HG02588 (cell line): ENCODE results near the gene PLCB4.

Experiments used
- ATAC-seq: cut with Tn5 transposase; IDR thresholded peaks from one replicate; pipeline ENCODE4 v1.9.1; 2021; ENCODE audit warnings: mild to moderate bottlenecking, moderate library complexity; ENCODE audit not compliant: unreplicated experiment

PLCB4 gene

GRCh38 chr20:9478771-9479170 lies 409.9 kb downstream of the PLCB4 start:
- ATAC-seq = no peak

- ATAC-seq = no peak
Measured at GRCh38 chr20:9480066-9480465, 411.2 kb downstream of the PLCB4 start.

GRCh38 chr20:9482180-9482579 lies 413.3 kb downstream of the PLCB4 start:
- ATAC-seq = no peak

GRCh38 chr20:9483131-9483530 lies 414.2 kb downstream of the PLCB4 start:
- no peak for ATAC-seq

- no peak for ATAC-seq
Measured at GRCh38 chr20:9485614-9486340, 416.9 kb downstream of the PLCB4 start.

GRCh38 chr20:9487231-9487630 lies 418.3 kb downstream of the PLCB4 start:
- ATAC-seq = no peak

- no peak for ATAC-seq
Measured at GRCh38 chr20:9488063-9488462, 419.2 kb downstream of the PLCB4 start.

- no peak for ATAC-seq
Measured at GRCh38 chr20:9490161-9490560, 421.3 kb downstream of the PLCB4 start.

- ATAC-seq = no peak
Measured at GRCh38 chr20:9490631-9491030, 421.7 kb downstream of the PLCB4 start.

GRCh38 chr20:9491324-9491723 lies 422.4 kb downstream of the PLCB4 start:
- no peak for ATAC-seq

GRCh38 chr20:9492067-9492466 lies 423.2 kb downstream of the PLCB4 start:
- no peak for ATAC-seq

- ATAC-seq = no peak
Measured at GRCh38 chr20:9493803-9494202, 424.9 kb downstream of the PLCB4 start.

- no peak for ATAC-seq
Measured at GRCh38 chr20:9495701-9496100, 426.8 kb downstream of the PLCB4 start.

GRCh38 chr20:9496155-9496554 lies 427.3 kb downstream of the PLCB4 start:
- ATAC-seq = no peak

GRCh38 chr20:9498322-9498721 lies 429.4 kb downstream of the PLCB4 start:
- no peak for ATAC-seq

- ATAC-seq = no peak
Measured at GRCh38 chr20:9499126-9499899, 430.4 kb downstream of the PLCB4 start.

- ATAC-seq = no peak
Measured at GRCh38 chr20:9500121-9500520, 431.2 kb downstream of the PLCB4 start.

- no peak for ATAC-seq
Measured at GRCh38 chr20:9501473-9501872, 432.6 kb downstream of the PLCB4 start.

GRCh38 chr20:9503526-9504245 lies 434.8 kb downstream of the PLCB4 start:
- no peak for ATAC-seq

GRCh38 chr20:9506280-9506821 lies 437.5 kb downstream of the PLCB4 start:
- no peak for ATAC-seq

- no peak for ATAC-seq
Measured at GRCh38 chr20:9506964-9507369, 438.1 kb downstream of the PLCB4 start.
